ENCODE data around the gene GON4L.

DNA sequence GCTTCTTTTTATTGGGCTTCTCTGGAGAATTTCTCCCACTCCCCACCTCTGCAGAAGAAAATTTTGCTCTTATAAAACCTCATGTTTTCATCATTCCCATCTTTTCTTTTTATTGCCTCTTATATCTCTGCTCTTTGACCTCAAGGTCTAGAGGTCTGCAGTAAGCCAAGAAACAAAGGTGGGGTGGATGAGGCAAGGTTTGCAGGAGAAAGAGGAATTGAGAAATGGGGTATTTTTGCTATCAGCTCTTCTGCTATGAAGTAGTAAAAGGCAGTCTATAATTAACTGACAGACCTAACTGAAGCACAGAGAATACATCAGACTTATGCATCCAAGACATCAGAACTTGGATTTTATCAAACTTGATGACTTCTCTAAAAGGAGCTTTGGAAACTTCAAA lies 25.2 kb upstream of the GON4L start:
- TF ChIP-seq, protein P1, sequence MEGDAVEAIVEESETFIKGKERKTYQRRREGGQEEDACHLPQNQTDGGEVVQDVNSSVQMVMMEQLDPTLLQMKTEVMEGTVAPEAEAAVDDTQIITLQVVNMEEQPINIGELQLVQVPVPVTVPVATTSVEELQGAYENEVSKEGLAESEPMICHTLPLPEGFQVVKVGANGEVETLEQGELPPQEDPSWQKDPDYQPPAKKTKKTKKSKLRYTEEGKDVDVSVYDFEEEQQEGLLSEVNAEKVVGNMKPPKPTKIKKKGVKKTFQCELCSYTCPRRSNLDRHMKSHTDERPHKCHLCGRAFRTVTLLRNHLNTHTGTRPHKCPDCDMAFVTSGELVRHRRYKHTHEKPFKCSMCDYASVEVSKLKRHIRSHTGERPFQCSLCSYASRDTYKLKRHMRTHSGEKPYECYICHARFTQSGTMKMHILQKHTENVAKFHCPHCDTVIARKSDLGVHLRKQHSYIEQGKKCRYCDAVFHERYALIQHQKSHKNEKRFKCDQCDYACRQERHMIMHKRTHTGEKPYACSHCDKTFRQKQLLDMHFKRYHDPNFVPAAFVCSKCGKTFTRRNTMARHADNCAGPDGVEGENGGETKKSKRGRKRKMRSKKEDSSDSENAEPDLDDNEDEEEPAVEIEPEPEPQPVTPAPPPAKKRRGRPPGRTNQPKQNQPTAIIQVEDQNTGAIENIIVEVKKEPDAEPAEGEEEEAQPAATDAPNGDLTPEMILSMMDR (IDR thresholded peaks at IDR 0.05 in 4 of 5, conservative IDR thresholded peaks at IDR 0.05 in 1 of 5): no peak
- no peak for TF ChIP-seq POLR2A (IDR thresholded peaks at IDR 0.05)
